Stromal cell of bone marrow (primary cell): ENCODE data around the gene AGPAT4.

Source experiments
- DNase-seq: peaks from one replicate; pipeline ENCODE4 v3.0.0-alpha.2; 2012; ENCODE audit warnings: low read depth

AGPAT4 gene

DNA sequence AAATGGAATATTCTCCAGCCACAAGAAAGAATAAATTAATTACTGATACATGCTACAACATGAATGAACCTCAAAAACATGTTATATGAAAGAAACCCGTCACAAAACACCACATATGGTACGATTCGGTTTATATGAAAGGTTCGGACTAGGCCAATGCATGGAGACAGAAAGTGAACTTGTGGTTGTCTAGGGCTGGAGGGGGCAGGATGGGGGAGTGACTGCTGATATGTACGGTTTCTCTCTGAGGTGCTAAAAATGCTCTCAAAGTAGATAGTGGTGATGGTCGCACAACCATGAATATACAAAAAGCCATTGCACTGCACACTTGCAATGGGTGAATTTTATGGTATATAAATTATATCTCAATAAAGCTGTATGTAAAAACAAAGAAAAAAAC is 18.3 kb downstream of the AGPAT4 start:
- no peak for DNase-seq

DNA sequence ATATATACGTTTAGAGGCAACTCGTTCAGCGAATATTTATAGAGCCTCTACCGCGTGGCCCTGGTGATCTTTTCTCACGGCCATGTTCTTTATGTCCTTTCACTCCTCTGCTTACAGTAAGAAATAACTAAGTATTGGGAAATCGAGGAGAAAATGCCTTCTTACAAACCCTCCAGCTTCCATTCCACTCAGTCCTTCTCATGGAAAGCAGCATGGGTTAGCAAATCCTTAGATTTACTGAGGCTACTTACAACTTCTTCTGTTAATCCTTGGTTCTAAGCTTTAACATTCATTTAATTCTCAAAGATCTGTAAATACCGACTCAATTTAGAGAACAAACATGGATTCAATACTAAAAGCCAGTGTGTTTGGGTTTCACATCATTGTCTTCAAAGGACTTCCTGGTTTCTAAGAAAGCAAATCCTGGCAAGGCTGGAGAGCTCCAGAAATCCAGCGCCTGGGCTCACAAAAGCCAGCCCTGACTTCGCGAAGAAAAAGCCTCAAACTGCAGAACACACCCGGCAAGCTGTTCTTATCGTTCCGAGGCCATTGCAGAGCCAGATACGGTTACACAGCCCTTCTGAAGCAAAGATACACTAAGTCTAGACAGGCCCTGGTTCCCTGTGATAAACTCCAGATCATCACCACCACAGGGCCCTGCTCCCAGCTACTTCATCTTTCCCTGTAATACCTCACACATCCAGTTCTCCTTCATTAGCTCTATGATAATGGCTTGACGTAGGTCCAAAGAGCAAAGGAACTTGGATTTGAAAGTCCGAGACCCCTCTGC is 19.2 kb downstream of the AGPAT4 start:
- DNase-seq = no peak

DNA sequence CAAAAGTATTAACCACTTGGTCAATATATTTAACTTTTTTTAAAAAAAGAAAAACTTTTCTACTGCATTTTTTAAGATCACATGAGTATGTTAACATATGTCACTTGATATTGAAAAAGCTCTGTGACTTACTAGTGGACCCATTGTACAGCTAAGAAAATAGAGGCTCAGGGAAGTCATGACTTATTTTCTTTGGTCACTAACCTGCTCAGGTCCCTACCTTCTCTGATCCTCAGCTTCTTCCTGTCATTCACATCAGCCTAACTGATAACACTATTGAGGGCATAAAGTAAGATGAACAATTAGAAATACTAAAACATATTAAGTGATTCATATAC is 19.8 kb downstream of the AGPAT4 start:
- DNase-seq = no peak

DNA sequence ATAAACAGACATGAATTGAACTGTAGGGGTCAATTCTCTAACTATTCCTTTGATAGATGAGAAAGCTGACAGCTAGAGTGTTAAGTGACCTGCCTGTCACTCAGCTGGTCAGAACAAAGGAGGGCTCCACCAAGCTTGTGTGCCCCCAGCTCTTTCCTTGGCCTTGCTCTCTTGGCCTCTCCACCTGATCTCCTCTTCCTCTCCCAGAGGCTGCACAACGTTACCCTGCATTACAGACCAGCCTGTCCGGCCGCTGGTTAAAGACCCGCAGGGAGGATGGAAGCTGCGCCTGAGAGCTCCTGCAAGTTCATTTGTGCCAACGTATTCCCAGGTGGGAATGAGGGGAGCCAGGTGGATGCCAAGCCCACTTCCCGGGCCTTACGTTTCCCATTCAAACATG is 22.5 kb downstream of the AGPAT4 start:
- DNase-seq = no peak

DNA sequence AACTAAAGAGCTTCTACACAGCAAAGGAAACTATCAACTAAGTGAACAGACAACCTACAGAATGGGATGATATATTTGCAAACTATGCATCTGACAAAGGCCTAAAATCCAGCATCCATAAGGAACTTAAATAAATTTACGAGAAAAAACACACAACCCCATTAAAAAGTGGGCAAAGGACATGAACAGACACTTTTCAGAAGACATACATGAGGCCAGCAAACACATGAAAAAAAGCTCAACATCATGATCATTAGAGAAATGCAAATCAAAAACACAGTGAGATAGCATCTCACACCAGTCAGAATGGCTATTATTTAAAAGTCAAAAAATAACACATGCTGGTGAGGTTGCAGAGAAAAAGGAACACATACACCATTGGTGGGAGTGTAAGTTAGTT is 24.5 kb downstream of the AGPAT4 start:
- no peak for DNase-seq

DNA sequence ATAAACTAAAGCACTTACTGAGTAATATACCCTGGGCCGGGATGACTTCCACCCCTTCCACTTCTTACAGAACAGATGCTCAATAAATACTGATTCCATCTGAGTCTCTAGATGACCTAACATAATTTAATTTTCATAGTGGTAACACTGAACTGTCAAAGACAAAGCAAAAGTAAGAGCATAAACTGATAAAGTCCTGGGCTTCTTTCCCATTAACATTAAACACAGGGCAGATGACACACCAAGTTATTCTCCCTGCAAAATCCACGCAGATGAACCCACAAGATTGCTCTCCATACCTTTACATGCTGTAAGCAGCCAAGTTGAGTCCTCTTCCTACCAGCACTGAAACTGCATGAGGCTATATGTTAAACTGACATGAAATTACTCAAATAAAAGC is 27.1 kb downstream of the AGPAT4 start:
- DNase-seq = no peak

DNA sequence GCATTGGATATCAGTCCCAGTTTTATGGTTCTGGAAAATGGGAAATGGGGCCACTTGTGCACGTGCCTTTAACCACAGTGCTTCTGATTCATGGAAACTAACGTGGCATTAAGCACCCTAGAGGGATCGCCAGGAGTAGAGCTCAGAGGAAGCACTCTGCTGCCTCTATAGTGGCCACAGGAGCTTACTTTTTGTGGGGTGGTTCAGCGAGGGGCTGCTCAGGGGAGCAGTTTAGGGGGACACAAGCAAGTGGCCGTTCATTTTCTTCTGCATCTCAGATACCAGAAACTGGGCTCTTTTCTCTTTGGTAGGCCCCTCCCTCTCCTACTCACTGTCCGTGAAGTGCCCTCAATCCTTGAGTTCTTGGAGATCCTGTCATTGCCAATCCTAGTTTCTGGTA is 28.5 kb downstream of the AGPAT4 start:
- DNase-seq = no peak

DNA sequence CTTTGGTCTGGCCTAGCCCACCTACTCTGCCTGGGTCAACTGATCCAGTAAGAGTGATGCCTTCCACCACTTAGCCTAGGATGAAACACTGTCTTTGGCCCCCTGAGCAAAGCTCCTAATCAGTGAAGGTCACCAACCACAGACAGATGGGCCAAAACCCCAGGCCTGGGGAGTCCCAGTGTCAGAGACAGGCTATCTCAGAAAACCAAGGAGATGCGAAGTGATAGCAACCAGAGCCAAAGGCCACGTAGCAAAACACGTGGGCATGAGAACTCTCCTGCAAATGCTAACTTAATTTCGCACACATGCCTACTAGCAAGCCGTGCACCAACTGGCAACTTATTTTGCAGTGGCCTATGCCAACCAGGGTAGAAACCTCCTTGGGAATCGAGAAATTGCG is 29.1 kb downstream of the AGPAT4 start:
- no peak for DNase-seq

DNA sequence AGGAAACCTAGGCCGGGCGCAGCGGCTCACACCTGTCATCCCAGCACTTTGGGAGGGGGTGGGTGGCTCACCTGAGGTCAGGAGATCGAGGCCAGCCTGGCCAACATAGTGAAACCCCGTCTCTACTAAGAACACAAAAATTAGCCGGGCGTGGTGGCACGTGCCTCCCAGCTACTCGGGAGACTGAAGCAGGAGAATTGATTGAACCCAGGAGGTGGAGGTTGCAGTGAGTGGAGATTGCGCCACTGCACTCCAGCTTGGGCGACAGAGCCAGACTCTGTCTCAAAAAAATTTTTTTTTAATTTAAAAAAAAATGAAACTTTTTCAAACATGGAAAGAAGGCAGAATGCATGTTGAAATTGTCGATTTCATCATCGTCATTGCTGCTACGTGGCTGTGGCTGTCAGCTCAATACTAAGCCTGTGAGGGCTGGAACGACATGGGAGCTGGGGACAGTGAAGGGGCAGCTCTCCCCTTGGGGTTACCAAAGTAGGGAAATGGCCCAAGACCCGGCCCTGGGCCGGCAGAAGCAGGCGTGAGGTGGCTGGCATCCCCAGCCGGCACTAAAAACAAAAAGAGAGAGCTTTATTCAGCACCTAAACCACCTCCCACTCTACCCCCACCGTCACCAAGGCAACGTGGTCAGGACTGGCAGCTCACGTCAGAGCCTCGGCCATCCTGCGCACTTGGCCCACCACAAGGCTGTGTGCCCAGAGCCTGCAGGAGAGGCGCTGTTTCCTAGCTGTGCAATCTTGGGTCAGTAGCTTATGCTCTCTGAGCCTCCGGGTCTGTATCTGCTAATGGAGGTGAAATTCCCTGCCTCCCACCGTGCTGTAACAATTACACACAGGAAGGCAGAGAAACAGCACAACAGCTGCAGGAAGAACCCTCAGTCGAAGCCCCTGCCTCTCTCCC is 30.8 kb downstream of the AGPAT4 start:
- DNase-seq = peak; percentile 70

DNA sequence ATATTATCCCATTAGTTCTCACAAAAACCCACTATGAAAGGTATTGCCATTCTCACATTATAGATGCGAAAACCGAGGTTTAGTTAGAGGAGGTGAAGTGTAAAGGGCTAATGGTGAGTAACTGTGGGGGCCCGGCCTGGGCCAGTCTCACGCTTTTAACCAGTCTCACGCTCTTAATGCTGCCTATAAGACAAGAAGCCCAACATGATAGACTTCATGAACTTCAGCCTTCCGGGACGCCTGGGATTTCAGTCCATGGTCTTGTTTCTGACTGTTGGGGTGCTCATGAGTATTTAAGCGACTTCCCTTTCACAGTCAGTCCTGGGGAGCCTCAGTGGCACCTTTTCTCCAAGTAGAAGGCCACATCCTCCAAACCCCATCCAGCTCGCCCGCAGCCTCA is 31.7 kb downstream of the AGPAT4 start:
- DNase-seq = no peak

DNA sequence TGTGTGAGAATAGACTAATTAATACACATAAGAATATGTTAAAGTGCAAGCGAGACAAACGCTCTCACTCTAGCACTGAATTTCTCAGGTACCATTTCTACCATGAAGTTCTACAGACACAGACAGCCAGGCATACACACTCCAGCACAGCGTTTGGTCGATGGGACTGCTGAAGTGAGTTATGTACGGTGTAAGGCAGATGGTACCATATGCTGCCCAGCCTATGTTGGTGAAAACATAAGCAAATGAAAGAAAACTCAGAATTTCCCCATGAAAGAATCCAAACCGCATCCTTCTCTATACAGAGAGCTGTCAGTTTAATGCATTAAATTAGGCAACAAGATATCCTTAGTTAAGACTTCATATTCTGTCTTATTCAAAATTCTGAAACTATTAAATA is 34.9 kb downstream of the AGPAT4 start:
- no peak for DNase-seq

DNA sequence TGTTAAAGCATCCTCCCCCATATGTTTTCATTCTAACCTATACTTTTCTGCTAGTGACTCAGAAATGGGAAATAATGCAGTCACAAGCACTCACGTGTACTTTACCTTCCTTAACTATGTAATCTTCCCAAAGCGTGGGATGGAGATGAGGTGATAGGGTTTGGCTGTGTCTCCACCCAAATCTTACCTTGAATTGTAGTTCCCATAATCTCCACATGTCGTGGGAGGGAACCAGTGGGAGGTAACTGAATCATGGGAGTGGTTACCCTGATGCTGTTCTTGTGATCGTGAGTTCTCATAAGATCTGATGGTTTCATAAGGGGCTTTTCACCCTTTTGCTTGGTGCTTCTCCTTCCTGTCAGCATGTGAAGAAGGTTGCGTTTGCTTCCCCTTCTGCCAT is 35.4 kb downstream of the AGPAT4 start:
- no peak for DNase-seq

DNA sequence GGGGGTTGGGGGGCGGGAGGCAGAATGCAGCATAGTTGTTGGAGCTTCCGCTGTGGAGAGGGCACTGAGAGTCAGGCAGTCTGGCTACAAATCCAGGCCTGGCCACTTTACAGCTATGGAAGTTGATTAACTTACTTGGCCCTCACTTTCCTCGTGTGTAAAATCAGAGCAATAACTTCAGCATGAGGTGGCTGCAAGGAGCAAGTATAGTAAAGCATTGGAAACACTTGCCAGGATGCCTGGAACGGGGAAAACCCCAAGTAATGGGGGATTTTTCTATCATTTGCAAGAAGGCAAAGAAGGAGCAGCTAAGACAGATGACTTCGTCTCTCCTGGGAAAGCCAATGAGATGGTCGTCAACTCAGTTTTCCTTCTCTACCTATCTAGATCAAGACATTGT is 35.8 kb downstream of the AGPAT4 start:
- DNase-seq = no peak

DNA sequence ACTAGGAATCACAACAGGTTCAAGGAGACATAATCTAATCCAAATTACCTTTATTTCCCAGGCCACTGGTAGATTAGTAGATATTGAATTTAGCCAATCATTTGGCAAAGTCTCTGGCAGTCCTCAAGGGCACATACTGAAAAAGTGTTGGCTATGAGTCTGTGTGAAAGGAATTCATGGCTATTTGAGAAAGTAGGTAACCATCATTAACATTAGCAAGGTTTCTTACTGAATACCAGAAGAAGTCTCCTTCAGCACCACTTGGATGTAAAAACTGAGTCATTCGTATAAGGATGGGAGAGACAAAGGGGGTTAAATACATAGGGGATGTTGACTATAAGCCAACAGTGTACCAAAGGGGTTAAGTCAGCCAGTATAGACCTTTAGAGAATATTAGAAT is 36.7 kb downstream of the AGPAT4 start:
- DNase-seq = no peak

DNA sequence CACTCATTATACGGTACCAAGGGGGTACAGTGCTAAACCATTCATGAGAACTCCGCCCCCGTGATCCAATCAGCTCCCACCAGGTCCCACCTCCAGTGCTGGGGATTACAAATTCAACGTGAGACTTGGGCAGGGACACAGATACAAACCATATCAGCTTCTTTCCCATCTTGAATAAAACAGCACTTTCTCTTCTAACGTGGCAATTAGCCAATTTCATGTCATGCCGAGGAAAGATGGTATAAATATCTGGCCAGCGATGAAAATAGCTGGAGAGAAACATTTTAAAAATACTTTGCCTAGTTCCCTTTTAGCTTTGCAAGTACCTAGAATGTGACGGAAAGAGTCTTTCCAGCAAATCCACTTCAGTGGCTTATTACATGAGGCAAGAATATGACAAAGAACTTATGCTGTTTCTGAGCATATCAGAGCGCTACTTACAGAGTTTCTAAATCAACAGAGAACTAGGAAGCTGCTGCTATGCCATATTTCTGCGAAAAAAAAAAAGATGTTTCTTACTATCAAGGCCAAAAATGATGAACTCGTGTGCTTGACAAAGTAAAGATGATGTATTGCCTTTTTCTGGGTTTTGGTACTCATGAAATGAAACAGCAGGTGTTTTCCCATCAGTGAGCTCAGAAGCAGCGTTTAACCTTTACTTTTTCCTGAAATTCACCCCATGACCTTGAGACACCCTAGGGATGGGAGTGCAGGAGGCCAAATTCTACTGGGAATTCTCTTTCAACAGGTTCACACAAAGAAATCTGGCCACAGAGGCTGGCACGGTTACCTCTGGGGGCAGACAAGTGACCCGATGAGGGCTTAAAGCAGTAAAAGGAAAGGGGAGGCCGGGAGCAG is 37.9 kb downstream of the AGPAT4 start:
- no peak for DNase-seq

DNA sequence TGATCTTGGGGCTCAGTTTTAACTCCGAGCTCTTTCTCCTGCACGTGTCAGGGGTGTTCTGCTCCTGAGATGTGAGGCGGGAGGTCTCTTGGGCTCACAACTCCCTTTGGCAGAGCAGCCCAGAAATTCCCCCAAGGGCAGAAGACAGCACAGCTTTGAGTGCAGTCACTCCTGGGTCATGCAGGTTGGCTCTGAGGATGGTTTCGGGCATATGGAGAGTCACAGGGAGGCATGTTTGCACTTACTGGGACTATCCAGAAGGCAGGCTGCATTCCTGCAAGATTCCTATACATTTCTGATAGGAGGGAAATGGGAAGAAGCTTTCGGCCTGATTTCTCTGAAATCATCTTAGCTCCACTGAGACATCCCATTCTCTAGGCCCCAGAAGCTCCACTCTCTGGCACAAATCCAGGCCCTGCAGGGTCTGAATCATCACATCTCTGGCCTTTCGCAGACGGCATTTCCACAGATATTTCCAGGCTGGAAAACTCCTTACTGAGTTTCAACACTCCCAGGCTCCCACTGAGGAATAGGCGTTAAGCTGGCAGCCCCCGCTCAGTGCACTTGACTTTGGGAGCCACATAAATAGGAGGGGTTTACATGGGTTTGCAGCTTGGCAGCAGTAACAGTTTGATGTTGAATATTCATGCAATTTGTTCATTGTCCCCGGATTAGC is 39.7 kb downstream of the AGPAT4 start:
- DNase-seq = peak; percentile 91

DNA sequence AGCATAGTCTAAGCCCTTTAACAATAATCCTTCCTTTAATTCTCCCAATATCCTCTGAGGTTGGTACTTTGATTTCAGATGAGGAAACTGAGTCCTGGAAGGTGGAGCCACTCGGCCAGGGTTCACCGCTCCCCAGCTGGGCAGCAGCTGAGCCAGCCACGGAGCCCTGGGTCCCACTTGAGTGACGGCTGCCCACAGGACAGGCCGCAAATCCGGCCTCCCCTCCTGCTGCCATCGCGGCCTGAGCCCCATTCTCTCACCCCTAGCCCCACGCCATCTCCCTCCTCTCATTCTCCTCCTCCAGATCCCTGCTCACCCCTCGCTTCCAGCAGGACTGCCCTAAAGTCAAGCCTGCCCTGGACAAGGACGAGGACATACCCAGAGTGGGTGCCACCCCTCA is 41.4 kb downstream of the AGPAT4 start:
- DNase-seq = no peak

DNA sequence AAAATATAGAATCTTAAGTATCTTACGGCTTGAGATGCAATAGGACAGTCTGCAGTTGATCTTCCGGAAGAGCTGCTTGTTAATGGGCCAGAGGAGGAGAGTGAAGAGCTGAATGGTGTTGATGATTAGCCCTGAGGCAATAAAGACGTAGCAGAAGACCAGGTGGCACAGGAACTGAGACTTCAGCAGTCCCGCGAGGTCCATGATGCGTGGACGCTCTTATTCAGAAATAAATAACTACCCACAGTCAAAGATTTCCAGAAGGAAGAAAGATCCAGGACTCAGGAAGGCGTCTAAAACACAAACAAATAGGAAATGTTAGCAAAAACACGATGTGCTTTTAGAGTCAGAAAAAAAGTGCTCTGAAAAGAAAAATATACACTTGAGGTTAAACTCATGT is 41.9 kb downstream of the AGPAT4 start:
- DNase-seq = no peak

DNA sequence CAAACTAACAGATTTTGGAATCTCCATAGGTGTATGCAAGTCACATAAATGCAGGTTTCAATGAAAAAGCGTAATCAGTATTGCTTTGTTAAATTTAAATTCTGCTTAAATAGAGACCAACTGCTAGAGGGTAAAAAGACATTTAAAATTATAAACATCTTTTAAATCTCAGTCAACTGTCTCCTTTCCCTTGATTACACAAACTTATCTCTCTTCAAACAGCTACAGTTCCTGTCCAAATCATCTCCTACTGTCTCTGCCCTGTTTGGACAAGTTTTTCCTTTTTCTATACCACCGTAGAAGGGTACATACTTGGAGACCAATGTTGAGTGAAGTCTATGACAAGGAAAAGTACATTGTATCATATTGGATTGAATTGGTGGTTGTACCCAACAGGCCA is 43.5 kb downstream of the AGPAT4 start:
- no peak for DNase-seq

DNA sequence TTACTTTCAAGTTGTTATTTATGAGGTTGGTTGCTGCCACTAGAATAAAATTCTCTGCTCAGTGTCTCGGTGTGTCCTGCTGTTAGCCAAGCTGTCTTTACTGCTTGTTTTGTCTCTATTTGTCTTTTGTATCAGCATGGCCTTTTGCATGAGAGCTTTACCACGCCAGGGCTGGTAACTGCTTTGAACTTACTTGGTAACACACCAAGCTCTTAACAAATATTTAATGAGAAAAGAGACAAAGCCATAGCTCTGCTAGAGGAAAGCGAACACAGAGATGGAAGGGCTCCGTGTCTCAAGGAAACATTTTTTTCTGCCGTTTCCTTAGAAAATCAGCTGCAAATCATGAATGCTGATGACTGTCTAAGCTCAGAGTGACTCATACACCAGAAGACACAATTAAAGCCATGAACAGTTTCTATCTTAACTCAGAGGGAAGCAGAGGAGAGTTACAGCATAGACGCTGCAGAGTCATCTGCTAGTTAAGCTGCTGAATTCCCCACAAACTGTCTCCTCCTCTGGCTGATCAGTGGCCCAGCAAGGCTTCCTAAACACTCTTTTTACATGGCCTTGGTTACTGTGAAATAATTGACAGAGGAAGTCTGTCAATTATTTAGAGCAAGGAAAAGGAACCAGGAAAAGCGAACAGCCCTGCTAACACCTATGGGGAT is 44.8 kb downstream of the AGPAT4 start:
- peak; percentile 85 for DNase-seq

DNA sequence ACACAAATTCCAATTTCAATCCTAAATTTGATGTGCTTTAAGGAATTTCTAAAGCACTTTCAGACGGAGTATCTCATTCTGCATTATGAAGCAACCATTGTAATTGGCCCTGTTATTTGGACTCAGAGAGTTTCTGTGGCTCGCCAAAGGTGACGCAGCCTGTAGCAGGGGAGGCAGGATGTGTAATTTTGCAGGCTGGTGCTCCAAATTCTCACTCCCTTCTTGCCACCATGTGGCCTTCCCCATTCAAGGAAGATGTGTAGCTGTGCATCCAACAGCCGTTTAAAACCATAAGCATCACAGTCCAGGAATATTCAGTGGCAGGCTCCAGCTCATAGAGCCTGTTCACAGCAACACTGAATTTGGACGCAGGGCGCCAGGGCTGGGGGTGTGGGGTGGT is 45.8 kb downstream of the AGPAT4 start:
- DNase-seq = peak; percentile 41
